OCI-LY1 (cell line): ENCODE data around the gene DROSHA.

ENCODE experiments used
- CTCF ChIP-seq: fragments of 200-600 bp; sonication (generic), shearing (Covaris generic); IDR thresholded peaks from 2 replicates; pipeline ENCODE4 v1.5.1; 2017; ENCODE audit warnings: mild to moderate bottlenecking, antibody characterized with exemption, low read length, moderate library complexity, mixed read lengths
- EZH2 ChIP-seq: fragments of 200-600 bp; sonication (generic), shearing (Covaris generic); IDR thresholded peaks from 2 replicates; pipeline ENCODE4 v1.8.0; 2017; ENCODE audit warnings: borderline replicate concordance, mixed run types, mild to moderate bottlenecking, antibody characterized with exemption, low read length, moderate library complexity, mixed read lengths

- TF ChIP-seq EZH2 (no peak), CTCF (no peak)
These were observed 114.4 kb downstream of the DROSHA start for GRCh38 chr5:31417512-31417911.
